Brain microvascular endothelial cell (primary cell): Measurements from ENCODE around the gene FNDC3A.
"Not testable (repeated sequence)": the region's sequence is repeated elsewhere in the genome, so short reads cannot be mapped to it uniquely, and the experiment has no call there.

Experiments
- DNase-seq: peaks from one replicate; pipeline ENCODE4 v3.0.0-alpha.2; 2020
- H3K27ac ChIP-seq: fragments of 250-450 bp; sonication (Bioruptor Pico); 2 replicates; pipeline ENCODE4 v1.5.1; 2020; ENCODE audit warnings: mild to moderate bottlenecking, moderate library complexity
- H3K27me3 ChIP-seq: fragments of 250-450 bp; sonication (Bioruptor Pico); replicated peaks from 2 replicates; pipeline ENCODE4 v1.5.1; 2020; ENCODE audit warnings: mild to moderate bottlenecking
- H3K36me3 ChIP-seq: fragments of 250-450 bp; sonication (Bioruptor Pico); replicated peaks from 2 replicates; pipeline ENCODE4 v1.5.1; 2020; ENCODE audit warnings: mild to moderate bottlenecking
- H3K4me3 ChIP-seq: 2 replicates; pipeline ENCODE4 v1.5.1; 2011; ENCODE audit warnings: low read depth, mild to moderate bottlenecking, control low read depth, low read length, moderate library complexity
- CTCF ChIP-seq: IDR thresholded peaks from 2 replicates; pipeline ENCODE4 v1.5.1; 2011; ENCODE audit warnings: low read depth, mild to moderate bottlenecking, moderate library complexity, low read length, control low read depth, inconsistent platforms; ENCODE audit errors: missing control alignments
- in situ Hi-C: cut with HindIII; loops from 2 replicates; pipeline ENCODE4 v1.10.0; 2017; ENCODE audit warnings: low sequenced_read_pairs, low pct_ligation_motif_present

The FNDC3A gene

GRCh38 chr13:49064476-49064875 is 88.8 kb downstream of the FNDC3A start:
- H3K4me3 ChIP-seq, result no peak overlapping the region
- H3K36me3 ChIP-seq, result no peaks in the 10 kb centered on the region
- TF ChIP-seq CTCF, result no peak
- H3K27me3 ChIP-seq, result no peaks in the 10 kb centered on the region
- H3K27ac ChIP-seq, result no peak overlapping the region
- DNase-seq, result no peak
- in situ Hi-C loops, result no loop called here

- Histone ChIP-seq H3K27me3 (no peaks in the 10 kb centered on the region), H3K36me3 (no peaks in the 10 kb centered on the region)
Measured at GRCh38 chr13:49066856-49067255, 91.1 kb downstream of the FNDC3A start.

GRCh38 chr13:49068498-49068897 is 92.8 kb downstream of the FNDC3A start:
- DNase-seq, H3K27ac ChIP-seq, H3K4me3 ChIP-seq, H3K36me3 ChIP-seq, in situ Hi-C loops, H3K27me3 ChIP-seq: not testable (repeated sequence)

More at GRCh38 chr13:49066856-49067255, 91.1 kb downstream of the FNDC3A start:
- Histone ChIP-seq H3K4me3 (no peak overlapping the region), H3K27ac (no peak overlapping the region)
- DNase-seq, result no peak
- in situ Hi-C loops, result no loop called here
- TF ChIP-seq CTCF, result no peak

- in situ Hi-C loops, DNase-seq, H3K4me3 ChIP-seq, H3K27ac ChIP-seq, H3K36me3 ChIP-seq, H3K27me3 ChIP-seq: not testable (repeated sequence)
Measured at GRCh38 chr13:49070021-49070420, 94.3 kb downstream of the FNDC3A start.

GRCh38 chr13:49071341-49071937 is 95.7 kb downstream of the FNDC3A start:
- Histone ChIP-seq H3K27ac (no peak overlapping the region), H3K27me3 (no peaks in the 10 kb centered on the region), H3K4me3 (no peak overlapping the region), H3K36me3 (no peaks in the 10 kb centered on the region)
- DNase-seq, result no peak
- TF ChIP-seq CTCF, result no peak
- in situ Hi-C loops, result no loop called here

- H3K27ac ChIP-seq, result peak overlapping the region; percentile 50
- peak; percentile 77 for DNase-seq
- no peak overlapping the region for H3K4me3 ChIP-seq
- no peaks in the 10 kb centered on the region for H3K36me3 ChIP-seq
- TF ChIP-seq CTCF, result no peak
- in situ Hi-C loops, result no loop called here
- H3K27me3 ChIP-seq, result no peaks in the 10 kb centered on the region
Measured at GRCh38 chr13:49082653-49083536, 107.2 kb downstream of the FNDC3A start.
